ENCODE results near the gene DNAAF5. TPM values are rescaled to one million over a fixed set of nuclear protein-coding genes. Genes with fewer than 3 reads are reported as not detected.

Gene DNAAF5
- total RNA-seq, 3 donors from 2014 or later, result 29.4 to 43.0 (median 30.9) TPM

- no peak for ATAC-seq
- TF ChIP-seq, protein P1, sequence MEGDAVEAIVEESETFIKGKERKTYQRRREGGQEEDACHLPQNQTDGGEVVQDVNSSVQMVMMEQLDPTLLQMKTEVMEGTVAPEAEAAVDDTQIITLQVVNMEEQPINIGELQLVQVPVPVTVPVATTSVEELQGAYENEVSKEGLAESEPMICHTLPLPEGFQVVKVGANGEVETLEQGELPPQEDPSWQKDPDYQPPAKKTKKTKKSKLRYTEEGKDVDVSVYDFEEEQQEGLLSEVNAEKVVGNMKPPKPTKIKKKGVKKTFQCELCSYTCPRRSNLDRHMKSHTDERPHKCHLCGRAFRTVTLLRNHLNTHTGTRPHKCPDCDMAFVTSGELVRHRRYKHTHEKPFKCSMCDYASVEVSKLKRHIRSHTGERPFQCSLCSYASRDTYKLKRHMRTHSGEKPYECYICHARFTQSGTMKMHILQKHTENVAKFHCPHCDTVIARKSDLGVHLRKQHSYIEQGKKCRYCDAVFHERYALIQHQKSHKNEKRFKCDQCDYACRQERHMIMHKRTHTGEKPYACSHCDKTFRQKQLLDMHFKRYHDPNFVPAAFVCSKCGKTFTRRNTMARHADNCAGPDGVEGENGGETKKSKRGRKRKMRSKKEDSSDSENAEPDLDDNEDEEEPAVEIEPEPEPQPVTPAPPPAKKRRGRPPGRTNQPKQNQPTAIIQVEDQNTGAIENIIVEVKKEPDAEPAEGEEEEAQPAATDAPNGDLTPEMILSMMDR (IDR thresholded peaks at IDR 0.05), result no peak
- H3K36me3 ChIP-seq (ENCODE audit: low read depth), result no peaks in the 10 kb centered on the region
These were observed 38.9 kb downstream of the DNAAF5 start for GRCh38 chr7:765383-765782.

GRCh38 chr7:767580-767940, 41.1 kb downstream of the DNAAF5 start:
- intact Hi-C loops (cut with DNase I, micrococcal nuclease), result no loop called here

More at GRCh38 chr7:765383-765782, 38.9 kb downstream of the DNAAF5 start:
- intact Hi-C loops (cut with DNase I, micrococcal nuclease), result no loop called here
- H3K4me3 ChIP-seq, result no peak overlapping the region
- DNase-seq, result no peak
- H3K4me1 ChIP-seq (ENCODE audit: low read depth), result no peaks in the 10 kb centered on the region
- H3K9me3 ChIP-seq, result no peaks in the 10 kb centered on the region

DNA sequence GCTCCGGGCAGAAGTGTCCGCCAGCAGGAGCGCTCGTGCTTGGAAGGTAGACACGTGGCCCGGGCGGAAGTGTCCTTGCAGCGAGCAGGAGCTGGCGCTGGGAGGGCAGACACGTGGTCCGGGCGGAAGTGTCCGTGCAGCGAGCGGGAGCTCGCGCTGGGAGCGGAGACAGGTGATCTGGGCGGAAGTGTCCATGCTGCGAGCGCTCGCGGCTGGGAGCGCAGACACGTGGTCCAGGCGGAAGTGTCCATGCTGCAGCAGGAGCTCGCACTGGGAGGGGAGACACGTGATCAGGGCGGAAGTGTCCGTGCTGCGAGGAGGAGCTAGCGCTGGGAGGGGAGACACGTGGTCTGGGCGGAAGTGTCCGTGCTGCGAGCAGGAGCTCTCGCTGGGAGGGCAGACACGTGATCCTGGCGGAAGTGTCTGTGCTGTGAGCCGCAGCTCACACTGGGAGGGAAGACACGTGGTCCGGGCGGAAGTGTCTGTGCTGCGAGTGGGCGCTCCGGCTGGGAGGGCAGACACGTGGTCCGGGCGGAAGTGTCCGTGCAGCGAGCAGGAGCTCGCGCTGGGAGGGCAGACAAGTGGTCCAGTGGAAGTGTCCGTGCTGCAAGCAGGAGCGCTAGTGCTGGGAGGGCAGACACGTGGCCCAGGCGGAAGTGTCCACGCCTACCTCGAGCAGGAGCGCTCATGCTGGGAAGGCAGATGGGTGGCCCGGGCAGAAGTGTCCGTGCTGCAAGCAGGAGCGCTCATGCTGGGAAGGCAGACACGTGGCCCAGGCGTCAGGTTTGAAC, 41.6 kb downstream of the DNAAF5 start:
- H3K4me3 ChIP-seq, result no peak overlapping the region
- TF ChIP-seq, protein P1 (IDR thresholded peaks at IDR 0.05), result no peak
- ATAC-seq (no peak), DNase-seq (peak in 1 of 3 donors; percentile 58)
- no peaks in the 10 kb centered on the region for H3K9me3 ChIP-seq
- intact Hi-C loops (cut with DNase I, micrococcal nuclease), result no loop called here
- no peaks in the 10 kb centered on the region for H3K36me3 ChIP-seq (ENCODE audit: low read depth)
- H3K4me1 ChIP-seq (ENCODE audit: low read depth), result no peaks in the 10 kb centered on the region

More at GRCh38 chr7:767580-767940, 41.1 kb downstream of the DNAAF5 start:
- Histone ChIP-seq H3K9me3 (no peaks in the 10 kb centered on the region), H3K4me3 (no peak overlapping the region), H3K4me1 (ENCODE audit: low read depth) (no peaks in the 10 kb centered on the region), H3K36me3 (ENCODE audit: low read depth) (no peaks in the 10 kb centered on the region)
- no peak for ATAC-seq
- TF ChIP-seq, protein P1 (IDR thresholded peaks at IDR 0.05), result no peak
- DNase-seq, result no peak

DNA sequence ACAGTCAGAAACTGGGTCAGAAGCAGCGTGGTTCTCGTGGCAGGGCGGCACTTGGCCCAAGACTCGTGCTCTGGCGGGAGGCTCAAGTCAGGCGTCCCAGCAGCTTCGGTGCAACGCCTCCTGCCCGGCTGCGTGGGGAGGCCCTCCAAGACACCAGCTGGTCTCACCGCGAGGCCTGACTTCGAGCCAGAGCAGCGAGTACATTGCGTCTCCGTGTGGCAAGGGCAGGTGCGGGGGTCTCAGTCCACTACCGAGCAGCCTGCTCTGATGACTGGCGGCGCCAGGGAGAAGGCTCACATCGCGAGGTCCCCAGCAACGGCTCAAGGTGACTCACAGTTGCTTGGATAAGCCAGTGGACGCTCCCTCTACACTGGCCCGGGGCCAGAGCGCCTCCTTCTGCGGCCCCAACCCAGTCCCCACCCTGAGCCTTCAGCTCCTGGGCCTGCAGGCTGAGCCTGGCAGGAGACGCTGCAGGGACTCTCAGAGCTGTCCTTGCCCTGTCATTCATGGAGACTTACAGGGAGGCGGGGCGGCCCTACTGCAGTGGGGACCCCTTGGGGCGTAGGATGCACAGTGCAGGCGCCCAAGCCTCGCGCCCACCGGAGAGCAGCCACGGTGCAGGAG, 42.5 kb downstream of the DNAAF5 start:
- H3K4me3 ChIP-seq, result no peak overlapping the region
- H3K36me3 ChIP-seq (ENCODE audit: low read depth), result no peaks in the 10 kb centered on the region
- ATAC-seq (no peak), DNase-seq (no peak)
- TF ChIP-seq, protein P1 (IDR thresholded peaks at IDR 0.05), result no peak
- intact Hi-C loops (cut with DNase I, micrococcal nuclease), result no loop called here
- H3K4me1 ChIP-seq (ENCODE audit: low read depth), result no peaks in the 10 kb centered on the region
- no peaks in the 10 kb centered on the region for H3K9me3 ChIP-seq

DNA sequence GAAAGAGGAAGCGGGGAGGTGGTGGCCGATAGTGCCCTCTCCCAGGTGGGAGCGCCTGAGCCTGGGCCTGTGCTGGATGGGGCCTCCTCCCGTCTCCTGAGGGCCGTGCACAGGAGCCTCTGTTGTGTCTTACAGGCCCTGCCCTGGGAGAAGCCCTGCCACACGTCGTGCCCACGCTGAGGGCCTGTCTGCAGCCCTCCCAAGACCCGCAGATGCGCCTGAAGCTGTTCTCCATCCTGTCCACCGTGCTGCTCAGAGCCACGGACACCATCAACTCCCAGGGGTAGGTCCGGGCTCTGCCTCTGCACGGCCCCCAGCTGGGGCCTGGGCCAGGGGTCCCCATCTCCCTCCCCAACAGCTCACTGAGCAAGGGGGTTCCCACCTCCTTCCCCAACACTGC, 43.8 kb downstream of the DNAAF5 start:
- Histone ChIP-seq H3K36me3 (ENCODE audit: low read depth) (no peaks in the 10 kb centered on the region), H3K4me1 (ENCODE audit: low read depth) (no peaks in the 10 kb centered on the region), H3K4me3 (no peak overlapping the region), H3K9me3 (no peaks in the 10 kb centered on the region)
- ATAC-seq, result no peak
- no peak for DNase-seq
- TF ChIP-seq, protein P1 (IDR thresholded peaks at IDR 0.05), result no peak
- intact Hi-C loops (cut with DNase I, micrococcal nuclease), result loop anchor here (5.0 to 10.0 kb wide), 2 partner anchors 446 to 448 kb away; no protein-coding TSS in a partner anchor
